Spleen (tissue), 7 donors: ENCODE data around the gene IRX6.

Experiments
- POLR2AphosphoS5 ChIP-seq, 3 donors: sonication (generic); formaldehyde crosslinking; IDR thresholded peaks; one replicate each; pipeline ENCODE4 v1.5.1; 2017; ENCODE audit warnings: antibody characterized with exemption in 3 of 3
- TF ChIP-seq, protein P1 (sequence below), 11 experiments: fragments of 200-600 bp in 7 of 11; fragments of 450-650 bp in 4 of 11; sonication (generic) in 4 of 11; IDR thresholded peaks in 8 of 11; conservative IDR thresholded peaks in 3 of 11; 1 replicate in 7 of 11; 2 replicates in 4 of 11; pipeline versions ENCODE4 v1.4.0 to v1.8.0; 2016 to 2021; ENCODE audit warnings: antibody characterized with exemption in 11 of 11, inconsistent platforms in 4 of 11, mild to moderate bottlenecking in 1 of 11
- donor health status: DM: no; HTN: no; CAD: no; lungs with moderate emphysema.
- donor health status: DM: no; HTN: no; CAD: no.
- donor health status: DM: no; HTN: no; CAD: no.

GRCh38 chr16:55349867-55350266 is 25.9 kb downstream of the IRX6 start:
- TF ChIP-seq, protein P1, sequence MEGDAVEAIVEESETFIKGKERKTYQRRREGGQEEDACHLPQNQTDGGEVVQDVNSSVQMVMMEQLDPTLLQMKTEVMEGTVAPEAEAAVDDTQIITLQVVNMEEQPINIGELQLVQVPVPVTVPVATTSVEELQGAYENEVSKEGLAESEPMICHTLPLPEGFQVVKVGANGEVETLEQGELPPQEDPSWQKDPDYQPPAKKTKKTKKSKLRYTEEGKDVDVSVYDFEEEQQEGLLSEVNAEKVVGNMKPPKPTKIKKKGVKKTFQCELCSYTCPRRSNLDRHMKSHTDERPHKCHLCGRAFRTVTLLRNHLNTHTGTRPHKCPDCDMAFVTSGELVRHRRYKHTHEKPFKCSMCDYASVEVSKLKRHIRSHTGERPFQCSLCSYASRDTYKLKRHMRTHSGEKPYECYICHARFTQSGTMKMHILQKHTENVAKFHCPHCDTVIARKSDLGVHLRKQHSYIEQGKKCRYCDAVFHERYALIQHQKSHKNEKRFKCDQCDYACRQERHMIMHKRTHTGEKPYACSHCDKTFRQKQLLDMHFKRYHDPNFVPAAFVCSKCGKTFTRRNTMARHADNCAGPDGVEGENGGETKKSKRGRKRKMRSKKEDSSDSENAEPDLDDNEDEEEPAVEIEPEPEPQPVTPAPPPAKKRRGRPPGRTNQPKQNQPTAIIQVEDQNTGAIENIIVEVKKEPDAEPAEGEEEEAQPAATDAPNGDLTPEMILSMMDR (IDR thresholded peaks at IDR 0.05 in 8 of 11, conservative IDR thresholded peaks at IDR 0.05 in 3 of 11), result no peak
- TF ChIP-seq POLR2AphosphoS5 (IDR thresholded peaks at IDR 0.05), result no peak
